Right hindlimb (tissue), 1 donor: ENCODE data around the gene ELSPBP1.
"Not testable (repeated sequence)": the region's sequence is repeated elsewhere in the genome, so short reads cannot be mapped to it uniquely, and the experiment has no call there.

Source experiments
- DNase-seq: peaks from one replicate; pipeline ENCODE4 v3.0.0-alpha.2; 2018

The ELSPBP1 gene

GRCh38 chr19:47994209-47994802, at the start of gene ELSPBP1:
Gene ELSPBP1, plus strand, starts transcription at chr19:47994632. Its CDS starts 14,036 bp downstream, at chr19:48008668.
- DNase-seq, result no peak

- not testable (repeated sequence) for DNase-seq
Measured at GRCh38 chr19:47949852-47950521, 44.4 kb upstream of the ELSPBP1 start.

- not testable (repeated sequence) for DNase-seq
Measured at GRCh38 chr19:47952132-47952531, 42.3 kb upstream of the ELSPBP1 start.

- not testable (repeated sequence) for DNase-seq
Measured at GRCh38 chr19:47955936-47956335, 38.5 kb upstream of the ELSPBP1 start.

GRCh38 chr19:47973529-47973928, 20.9 kb upstream of the ELSPBP1 start:
- DNase-seq, result no peak

- DNase-seq, result no peak
Measured at GRCh38 chr19:47991191-47991808, 3.1 kb upstream of the ELSPBP1 start.

- no peak for DNase-seq
Measured at GRCh38 chr19:47992070-47992469, 2.4 kb upstream of the ELSPBP1 start, which contains the start of gene BSPH1. Gene BSPH1, minus strand, starts transcription at chr19:47992170. Its CDS starts 89 bp downstream, at chr19:47992081.

- no peak for DNase-seq
Measured at GRCh38 chr19:47996230-47996727, 1.8 kb downstream of the ELSPBP1 start.

GRCh38 chr19:47998800-47999199, 4.4 kb downstream of the ELSPBP1 start:
- no peak for DNase-seq

GRCh38 chr19:48000846-48001245, 6.4 kb downstream of the ELSPBP1 start:
- no peak for DNase-seq

GRCh38 chr19:48004236-48004635, 9.8 kb downstream of the ELSPBP1 start:
- no peak for DNase-seq

- no peak for DNase-seq
Measured at GRCh38 chr19:48006762-48007161, 12.3 kb downstream of the ELSPBP1 start.

- DNase-seq, result no peak
Measured at GRCh38 chr19:48010932-48011758, 16.7 kb downstream of the ELSPBP1 start.

GRCh38 chr19:48020686-48021085, 26.3 kb downstream of the ELSPBP1 start:
- no peak for DNase-seq

- no peak for DNase-seq
Measured at GRCh38 chr19:48023011-48023410, 28.6 kb downstream of the ELSPBP1 start.

- DNase-seq, result no peak
Measured at GRCh38 chr19:48023518-48023917, 29.1 kb downstream of the ELSPBP1 start.

- no peak for DNase-seq
Measured at GRCh38 chr19:48025480-48025879, 31.0 kb downstream of the ELSPBP1 start.

GRCh38 chr19:48029431-48029830, 35.0 kb downstream of the ELSPBP1 start:
- no peak for DNase-seq

- no peak for DNase-seq
Measured at GRCh38 chr19:48030073-48030472, 35.6 kb downstream of the ELSPBP1 start.

- DNase-seq, result no peak
Measured at GRCh38 chr19:48033604-48034003, 39.2 kb downstream of the ELSPBP1 start.

GRCh38 chr19:48036765-48037164, 42.3 kb downstream of the ELSPBP1 start:
- DNase-seq, result no peak

- no peak for DNase-seq
Measured at GRCh38 chr19:48041877-48042580, 47.6 kb downstream of the ELSPBP1 start.
